Endodermal cell (in vitro differentiated cells): ENCODE results near the gene QRICH1. TPM values are rescaled to one million over a fixed set of nuclear protein-coding genes. Genes with fewer than 3 reads are reported as not detected.

ENCODE experiments used
- DNase-seq: peaks from one replicate; pipeline ENCODE4 v3.0.0-alpha.2; 2017
- H3K27ac ChIP-seq: 2 replicates; pipeline ENCODE4 v1.5.1; 2013; ENCODE audit warnings: mild to moderate bottlenecking, low read depth, low read length, moderate library complexity
- H3K27me3 ChIP-seq: 2 replicates; pipeline ENCODE4 v1.6.1; 2013; ENCODE audit warnings: mild to moderate bottlenecking, low read length, moderate library complexity; ENCODE audit not compliant: insufficient read depth, control insufficient read depth, poor library complexity, severe bottlenecking
- H3K36me3 ChIP-seq: 2 replicates; pipeline ENCODE4 v1.7.0; 2013; ENCODE audit warnings: mild to moderate bottlenecking, low read length, moderate library complexity; ENCODE audit not compliant: control insufficient read depth, insufficient read depth
- H3K4me1 ChIP-seq: one replicate; pipeline ENCODE4 v1.7.0; 2013; ENCODE audit warnings: low read length; ENCODE audit not compliant: control insufficient read depth, insufficient read depth
- H3K4me3 ChIP-seq: 2 replicates; pipeline ENCODE4 v1.5.1; 2013; ENCODE audit warnings: mild to moderate bottlenecking, low read length, moderate library complexity
- H3K9ac ChIP-seq: 2 replicates; pipeline ENCODE4 v1.6.1; 2013; ENCODE audit warnings: mild to moderate bottlenecking, low read length, moderate library complexity; ENCODE audit not compliant: poor library complexity, severe bottlenecking; ENCODE audit errors: extremely low read depth
- H3K9me3 ChIP-seq: 2 replicates; pipeline ENCODE4 v1.6.1; 2013; ENCODE audit warnings: mild to moderate bottlenecking, low read length, moderate library complexity; ENCODE audit not compliant: control insufficient read depth
- H3K27ac Mint-ChIP-seq: 2 replicates; pipeline ENCODE4 v1.8.0; 2020; ENCODE audit warnings: mixed read lengths
- H3K27me3 Mint-ChIP-seq: 2 replicates; pipeline ENCODE4 v1.8.0; 2021; ENCODE audit warnings: mild to moderate bottlenecking, mixed read lengths; ENCODE audit not compliant: insufficient read depth
- H3K36me3 Mint-ChIP-seq: 2 replicates; pipeline ENCODE4 v1.8.0; 2020; ENCODE audit warnings: low read depth, mixed read lengths
- H3K4me1 Mint-ChIP-seq: 2 replicates; pipeline ENCODE4 v1.8.0; 2020; ENCODE audit warnings: mixed read lengths
- H3K4me3 Mint-ChIP-seq: 2 replicates; pipeline ENCODE4 v1.8.0; 2020; ENCODE audit warnings: mild to moderate bottlenecking, moderate library complexity, mixed read lengths
- H3K9me3 Mint-ChIP-seq: 2 replicates; pipeline ENCODE4 v1.8.0; 2020; ENCODE audit warnings: mild to moderate bottlenecking, mixed read lengths
- CTCF ChIP-seq: fragments of 200-600 bp; sonication (generic); conservative IDR thresholded peaks from 2 replicates; pipeline ENCODE4 v1.5.0; 2021; ENCODE audit warnings: antibody characterized with exemption, mild to moderate bottlenecking
- WGBS, 2 experiments: methylation state at CpG; one replicate each; pipeline versions ENCODE4 v1.1.5 to v1.1.7; 2013; ENCODE audit warnings: missing lambda C conversion rate in 2 of 2, mixed read lengths in 1 of 2; ENCODE audit not compliant: insufficient coverage in 1 of 2, insufficient read length in 1 of 2; 5-methylcytosine and 5-hydroxymethylcytosine counted together
- total RNA-seq, 2 donors: library from RNA; stranded (reverse); fragmentation: NEBNext Ultra II Directional in 1 of 2; extraction: Animal tissue kit (Norgen Biotek cat#: 25700) in 1 of 2; gene quantifications; 2 replicates in 1 of 2; 3 replicates in 1 of 2; pipeline ENCODE4 v1.2.1, GENCODE V29; 2021

The QRICH1 gene
- total RNA-seq, 2 donors from 2014 or later = 127 to 155 TPM

- Histone ChIP-seq H3K27ac (peak within 1 kb of the TSS; percentile 88), H3K4me1 (no peaks in the 10 kb centered on the region), H3K36me3 (peaks cover 3% of the 10 kb centered on the region), H3K9me3 (no peaks in the 10 kb centered on the region), H3K9ac (peak within 1 kb of the TSS; percentile 68), H3K4me3 (peak within 1 kb of the TSS; percentile 82), H3K27me3 (peaks cover 30% of the 10 kb centered on the region)
- H3K4me3 Mint-ChIP-seq = peak within 1 kb of the TSS; percentile 72
- H3K36me3 Mint-ChIP-seq = peaks cover 10% of the 10 kb centered on the region
- 3% methylated on average over 58 to 91 of the region's 91 CpGs for WGBS, 2 experiments
- peak; percentile 94 for DNase-seq
- H3K27me3 Mint-ChIP-seq = peaks cover 32% of the 10 kb centered on the region
- peaks cover 12% of the 10 kb centered on the region for H3K4me1 Mint-ChIP-seq
- H3K9me3 Mint-ChIP-seq = no peaks in the 10 kb centered on the region
- TF ChIP-seq CTCF = peak; percentile 43
- H3K27ac Mint-ChIP-seq = peak within 1 kb of the TSS; percentile 91
These were observed 103.9 kb downstream of the QRICH1 start, which contains the start of gene P4HTM for GRCh38 chr3:48989796-48990635. P4HTM (plus strand) TSS chr3:48990241; CDS start chr3:48990257, 16 bp downstream.

- peaks cover 10% of the 10 kb centered on the region for H3K36me3 Mint-ChIP-seq
- peak overlapping the region; percentile 72 for H3K4me3 Mint-ChIP-seq
- H3K27ac Mint-ChIP-seq = peak overlapping the region; percentile 91
- H3K9me3 Mint-ChIP-seq = no peaks in the 10 kb centered on the region
- peaks cover 24% of the 10 kb centered on the region for H3K27me3 Mint-ChIP-seq
- Histone ChIP-seq H3K27ac (peak overlapping the region; percentile 88), H3K27me3 (peaks cover 27% of the 10 kb centered on the region), H3K4me3 (peak overlapping the region; percentile 82), H3K36me3 (peaks cover 10% of the 10 kb centered on the region), H3K9me3 (no peaks in the 10 kb centered on the region), H3K4me1 (no peaks in the 10 kb centered on the region), H3K9ac (peak overlapping the region; percentile 68)
- H3K4me1 Mint-ChIP-seq = peaks cover 12% of the 10 kb centered on the region
- 10 to 13% methylated on average over 7 to 21 of the region's 21 CpGs for WGBS, 2 experiments
- no peak for TF ChIP-seq CTCF
- DNase-seq = peak; percentile 65
These were observed 104.6 kb downstream of the QRICH1 start for GRCh38 chr3:48989126-48989795.

- Histone ChIP-seq H3K9me3 (no peaks in the 10 kb centered on the region), H3K36me3 (peaks cover 40% of the 10 kb centered on the region), H3K27ac (no peak overlapping the region), H3K4me1 (no peaks in the 10 kb centered on the region), H3K27me3 (peaks cover 9% of the 10 kb centered on the region), H3K4me3 (no peak overlapping the region), H3K9ac (no peak overlapping the region)
- 86 to 98% methylated on average over 6 to 7 of the region's 7 CpGs for WGBS, 2 experiments
- DNase-seq = no peak
- Mint-ChIP-seq H3K36me3 (peaks cover 35% of the 10 kb centered on the region), H3K27me3 (peaks cover 10% of the 10 kb centered on the region), H3K27ac (no peak overlapping the region), H3K4me1 (peaks cover 9% of the 10 kb centered on the region), H3K9me3 (no peaks in the 10 kb centered on the region), H3K4me3 (no peak overlapping the region)
- no peak for TF ChIP-seq CTCF
These were observed 108.0 kb downstream of the QRICH1 start for GRCh38 chr3:48985831-48986376.
